Measurements from ENCODE around the gene WNT8A.

GRCh38 chr5:138037907-138038633 is 45.8 kb upstream of the WNT8A start:
- TF ChIP-seq CTCF (IDR thresholded peaks at IDR 0.05) (no peak), EP300 (IDR thresholded peaks at IDR 0.05) (no peak), POLR2A (IDR thresholded peaks at IDR 0.05) (no peak)

Measured in suprapubic skin (tissue), 3 donors.